ENCODE measurements around the gene PEAK1. TPM values are rescaled to one million over a fixed set of nuclear protein-coding genes. Genes with fewer than 3 reads are reported as not detected.

Gene PEAK1
- total RNA-seq, 2 donors from 2014 or later = 25.4 to 38.4 TPM

GRCh38 chr15:77075528-77075927, 344.4 kb downstream of the PEAK1 start:
- no peak overlapping the region for H3K4me3 ChIP-seq (ENCODE audit: low read length)
- H3K4me1 Mint-ChIP-seq = peaks cover 11% of the 10 kb centered on the region
- H3K9ac ChIP-seq (ENCODE audit: extremely low read depth, low read length, poor library complexity, severe bottlenecking) = no peak overlapping the region
- no peak for TF ChIP-seq CTCF (conservative IDR thresholded peaks at IDR 0.05)
- no peaks in the 10 kb centered on the region for H3K9me3 ChIP-seq (ENCODE audit: control insufficient read depth, low read length)
- H3K36me3 Mint-ChIP-seq (ENCODE audit: low read depth) = no peaks in the 10 kb centered on the region
- H3K27me3 Mint-ChIP-seq (ENCODE audit: insufficient read depth) = peaks cover 4% of the 10 kb centered on the region
- H3K4me3 Mint-ChIP-seq = no peak overlapping the region
- H3K27ac Mint-ChIP-seq = no peak overlapping the region
- no peak for DNase-seq
- H3K36me3 ChIP-seq (ENCODE audit: control insufficient read depth, insufficient read depth, low read length) = no peaks in the 10 kb centered on the region
- WGBS, 2 experiments (ENCODE audit: insufficient coverage in 1 of 2, insufficient read length in 1 of 2) = 86 to 87% methylated on average over 8 to 9 of the region's 9 CpGs
- no peak overlapping the region for H3K27ac ChIP-seq (ENCODE audit: low read depth, low read length)
- H3K27me3 ChIP-seq (ENCODE audit: control insufficient read depth, insufficient read depth, low read length, poor library complexity, severe bottlenecking) = no peaks in the 10 kb centered on the region
- no peaks in the 10 kb centered on the region for H3K4me1 ChIP-seq (ENCODE audit: control insufficient read depth, insufficient read depth, low read length)
- H3K9me3 Mint-ChIP-seq = peaks cover 4% of the 10 kb centered on the region

- Histone ChIP-seq H3K4me3 (ENCODE audit: low read length) (no peak overlapping the region), H3K27ac (ENCODE audit: low read depth, low read length) (no peak overlapping the region), H3K9me3 (ENCODE audit: control insufficient read depth, low read length) (no peaks in the 10 kb centered on the region), H3K9ac (ENCODE audit: extremely low read depth, low read length, poor library complexity, severe bottlenecking) (no peak overlapping the region), H3K27me3 (ENCODE audit: control insufficient read depth, insufficient read depth, low read length, poor library complexity, severe bottlenecking) (no peaks in the 10 kb centered on the region), H3K36me3 (ENCODE audit: control insufficient read depth, insufficient read depth, low read length) (no peaks in the 10 kb centered on the region), H3K4me1 (ENCODE audit: control insufficient read depth, insufficient read depth, low read length) (no peaks in the 10 kb centered on the region)
- WGBS, 2 experiments (ENCODE audit: insufficient coverage in 1 of 2, insufficient read length in 1 of 2) = 80 to 98% methylated on average over 1 to 2 of the region's 2 CpGs
- H3K27ac Mint-ChIP-seq = no peak overlapping the region
- peaks cover 4% of the 10 kb centered on the region for H3K27me3 Mint-ChIP-seq (ENCODE audit: insufficient read depth)
- TF ChIP-seq CTCF (conservative IDR thresholded peaks at IDR 0.05) = no peak
- no peak for DNase-seq
- no peaks in the 10 kb centered on the region for H3K36me3 Mint-ChIP-seq (ENCODE audit: low read depth)
- peaks cover 4% of the 10 kb centered on the region for H3K9me3 Mint-ChIP-seq
- peaks cover 16% of the 10 kb centered on the region for H3K4me1 Mint-ChIP-seq
- H3K4me3 Mint-ChIP-seq = no peak overlapping the region
Observed at GRCh38 chr15:77074350-77074749, 345.6 kb downstream of the PEAK1 start.

GRCh38 chr15:77071305-77072223, 348.3 kb downstream of the PEAK1 start:
- Mint-ChIP-seq H3K27me3 (ENCODE audit: insufficient read depth) (peaks cover 4% of the 10 kb centered on the region), H3K9me3 (no peaks in the 10 kb centered on the region), H3K36me3 (ENCODE audit: low read depth) (peaks cover 6% of the 10 kb centered on the region), H3K4me1 (peaks cover 28% of the 10 kb centered on the region), H3K27ac (no peak overlapping the region), H3K4me3 (peak overlapping the region; percentile 59)
- Histone ChIP-seq H3K4me1 (ENCODE audit: control insufficient read depth, insufficient read depth, low read length) (peaks cover 2% of the 10 kb centered on the region), H3K9ac (ENCODE audit: extremely low read depth, low read length, poor library complexity, severe bottlenecking) (no peak overlapping the region), H3K27me3 (ENCODE audit: control insufficient read depth, insufficient read depth, low read length, poor library complexity, severe bottlenecking) (no peaks in the 10 kb centered on the region), H3K27ac (ENCODE audit: low read depth, low read length) (no peak overlapping the region), H3K36me3 (ENCODE audit: control insufficient read depth, insufficient read depth, low read length) (peaks cover 14% of the 10 kb centered on the region), H3K4me3 (ENCODE audit: low read length) (no peak overlapping the region), H3K9me3 (ENCODE audit: control insufficient read depth, low read length) (no peaks in the 10 kb centered on the region)
- 88 to 90% methylated on average over 14 to 15 of the region's 15 CpGs for WGBS, 2 experiments (ENCODE audit: insufficient coverage in 1 of 2, insufficient read length in 1 of 2)
- peak; percentile 51 for DNase-seq
- no peak for TF ChIP-seq CTCF (conservative IDR thresholded peaks at IDR 0.05)

All from endodermal cell (in vitro differentiated cells).